GM12878 (cell line): Measurements from ENCODE around the gene CHD5.

Experiments used
- CTCF ChIP-seq, 3 experiments: IDR thresholded peaks in 2 of 3; conservative IDR thresholded peaks in 1 of 3; 2 replicates each; pipeline ENCODE4 v1.5.1; 2011; ENCODE audit warnings: low read depth in 3 of 3, low read length in 3 of 3, mild to moderate bottlenecking in 3 of 3, control low read depth in 2 of 3, moderate library complexity in 2 of 3, inconsistent platforms in 1 of 3, mixed read lengths in 1 of 3; ENCODE audit not compliant: control insufficient read depth in 2 of 3, insufficient read depth in 1 of 3; ENCODE audit errors: extremely low read depth in 1 of 3
- EED ChIP-seq: sonication (generic); IDR thresholded peaks from 2 replicates; pipeline ENCODE4 v1.6.1; 2016; ENCODE audit warnings: antibody characterized with exemption, low read depth
- FOXM1 ChIP-seq: IDR thresholded peaks from 2 replicates; pipeline ENCODE4 v1.6.1; 2012; ENCODE audit warnings: low read depth, mild to moderate bottlenecking, inconsistent platforms, low read length, moderate library complexity
- HDAC2 ChIP-seq: fragments of 200-600 bp; sonication (generic); IDR thresholded peaks from 2 replicates; pipeline ENCODE4 v1.6.1; 2017
- JUND ChIP-seq: IDR thresholded peaks from 2 replicates; pipeline ENCODE4 v1.6.1; 2012; ENCODE audit warnings: low read depth, mild to moderate bottlenecking, low read length, improper control_type of control experiment, moderate library complexity
- POLR2A ChIP-seq: IDR thresholded peaks from 2 replicates; pipeline ENCODE4 v1.6.1; 2011; ENCODE audit warnings: low read depth, mild to moderate bottlenecking, low read length
- ZNF622 ChIP-seq: fragments of 450-650 bp; IDR thresholded peaks from 2 replicates; pipeline ENCODE4 v1.6.1; 2017; ENCODE audit warnings: mild to moderate bottlenecking, inconsistent platforms

GRCh38 chr1:6068073-6068472 is 112.0 kb downstream of the CHD5 start:
- TF ChIP-seq FOXM1 (no peak), ZNF622 (no peak), CTCF (IDR thresholded peaks at IDR 0.05 in 2 of 3, conservative IDR thresholded peaks at IDR 0.05 in 1 of 3; ENCODE audit: control insufficient read depth in 2 of 3, extremely low read depth in 1 of 3, insufficient read depth in 1 of 3, low read depth in 3 of 3, low read length in 3 of 3) (no peak), POLR2A (no peak), HDAC2 (no peak), EED (no peak), JUND (no peak)
